Prostate gland (tissue), 2 donors: ENCODE data around the gene HPN.

Source experiments
- CTCF ChIP-seq, 4 experiments: fragments of 200-600 bp in 2 of 4; fragments of 450-650 bp in 2 of 4; sonication (generic) in 2 of 4; IDR thresholded peaks; 1 replicate in 3 of 4; 2 replicates in 1 of 4; pipeline ENCODE4 v1.5.1; 2016 to 2019; ENCODE audit warnings: antibody characterized with exemption in 4 of 4, mild to moderate bottlenecking in 2 of 4, moderate library complexity in 2 of 4
- POLR2A ChIP-seq: fragments of 450-650 bp; IDR thresholded peaks from one replicate; pipeline ENCODE4 v1.6.1; 2016; ENCODE audit warnings: antibody characterized with exemption, mild to moderate bottlenecking

- peak in 1 of 4 experiments; percentile 23 for TF ChIP-seq CTCF (IDR thresholded peaks at IDR 0.05)
- TF ChIP-seq POLR2A: no peak
These were observed 54.3 kb downstream of the HPN start for GRCh38 chr19:35095667-35096368.
